HG03025 (cell line): ENCODE measurements around the gene RNU1-3.
"Not testable (repeated sequence)": the region's sequence is repeated elsewhere in the genome, so short reads cannot be mapped to it uniquely, and the experiment has no call there.

Source experiments
- ATAC-seq: cut with Tn5 transposase; IDR thresholded peaks from one replicate; pipeline ENCODE4 v1.9.1; 2021; ENCODE audit warnings: mild to moderate bottlenecking, moderate library complexity; ENCODE audit not compliant: unreplicated experiment, low FRiP score

The RNU1-3 gene

DNA sequence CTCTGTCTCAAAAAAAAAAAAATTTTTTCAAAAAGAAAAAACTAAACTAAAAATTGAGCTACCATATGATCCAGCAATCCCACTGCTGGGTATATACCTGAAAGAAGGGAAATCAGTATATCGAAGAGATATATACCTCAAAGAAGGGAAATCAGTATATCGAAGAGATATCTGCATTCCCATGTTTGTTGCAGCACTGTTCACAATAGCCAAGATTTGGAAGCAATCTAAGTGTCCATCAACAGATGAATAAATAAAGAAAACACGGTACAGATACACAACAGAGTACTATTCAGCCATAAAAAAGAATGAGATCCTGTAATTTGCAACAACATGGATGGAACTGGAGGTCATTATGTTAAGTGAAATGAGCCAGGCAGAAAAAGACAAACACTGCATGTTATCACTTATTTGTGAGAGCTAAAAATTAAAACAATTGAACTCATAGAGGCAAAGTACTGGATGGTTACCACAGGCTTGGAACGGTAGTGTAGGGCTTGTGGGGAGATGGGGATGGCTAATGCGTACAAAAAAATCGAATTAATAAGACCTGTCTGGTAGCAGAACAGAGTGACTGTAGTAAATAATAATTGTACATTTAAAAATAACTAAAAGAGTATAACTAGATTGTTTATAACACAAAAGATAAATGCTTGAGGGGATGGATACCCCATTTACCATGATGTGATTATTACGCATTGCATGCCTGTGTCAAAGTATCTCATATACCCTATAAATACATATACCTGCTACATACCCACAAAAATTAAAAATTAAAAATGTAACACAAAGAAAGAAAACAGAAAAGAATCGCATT is 25.4 kb downstream of the RNU1-3 start:
- not testable (repeated sequence) for ATAC-seq

DNA sequence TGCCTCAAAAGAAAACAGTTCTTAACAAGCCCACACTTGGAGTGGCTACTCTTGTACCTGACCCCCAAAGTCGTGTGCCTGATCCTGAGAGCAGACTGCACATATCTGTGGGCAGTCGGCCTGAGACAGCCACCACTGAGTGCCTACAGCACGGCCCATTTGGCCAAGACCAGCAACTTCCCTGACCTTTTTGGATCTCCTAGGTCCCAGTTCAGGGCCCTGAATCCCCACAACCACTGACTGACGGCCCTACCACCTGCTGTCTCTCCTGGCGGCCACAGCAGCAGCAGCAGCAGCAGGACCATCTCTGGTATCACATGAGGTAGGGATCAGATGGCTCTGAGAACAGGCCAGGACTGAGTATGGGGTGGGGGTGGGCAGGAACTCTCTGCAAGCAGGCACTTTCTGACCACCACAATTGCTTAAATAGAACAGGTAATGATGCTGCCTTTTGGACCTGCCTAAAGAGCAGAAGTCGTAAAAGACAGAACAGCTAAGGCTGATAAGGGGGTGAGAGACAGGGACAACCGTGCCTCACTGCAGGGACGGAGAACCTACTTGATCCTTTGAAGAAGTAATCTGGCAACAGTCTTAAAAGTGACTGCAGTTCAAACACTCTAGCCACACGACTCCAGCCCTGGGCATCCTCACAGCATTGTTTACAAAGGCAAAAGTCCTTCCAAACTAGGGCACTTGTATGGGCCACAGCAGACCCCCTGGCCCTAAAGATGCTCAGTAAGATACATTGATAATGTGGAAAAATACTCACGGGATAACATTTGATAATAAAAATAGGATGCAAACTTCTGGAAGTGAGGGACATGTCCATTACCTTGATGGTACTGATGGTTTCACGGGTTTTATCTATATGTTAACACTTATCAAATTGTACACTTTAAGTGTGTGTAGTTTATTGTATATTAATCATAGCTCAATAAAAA is 27.4 kb downstream of the RNU1-3 start:
- ATAC-seq: not testable (repeated sequence)

DNA sequence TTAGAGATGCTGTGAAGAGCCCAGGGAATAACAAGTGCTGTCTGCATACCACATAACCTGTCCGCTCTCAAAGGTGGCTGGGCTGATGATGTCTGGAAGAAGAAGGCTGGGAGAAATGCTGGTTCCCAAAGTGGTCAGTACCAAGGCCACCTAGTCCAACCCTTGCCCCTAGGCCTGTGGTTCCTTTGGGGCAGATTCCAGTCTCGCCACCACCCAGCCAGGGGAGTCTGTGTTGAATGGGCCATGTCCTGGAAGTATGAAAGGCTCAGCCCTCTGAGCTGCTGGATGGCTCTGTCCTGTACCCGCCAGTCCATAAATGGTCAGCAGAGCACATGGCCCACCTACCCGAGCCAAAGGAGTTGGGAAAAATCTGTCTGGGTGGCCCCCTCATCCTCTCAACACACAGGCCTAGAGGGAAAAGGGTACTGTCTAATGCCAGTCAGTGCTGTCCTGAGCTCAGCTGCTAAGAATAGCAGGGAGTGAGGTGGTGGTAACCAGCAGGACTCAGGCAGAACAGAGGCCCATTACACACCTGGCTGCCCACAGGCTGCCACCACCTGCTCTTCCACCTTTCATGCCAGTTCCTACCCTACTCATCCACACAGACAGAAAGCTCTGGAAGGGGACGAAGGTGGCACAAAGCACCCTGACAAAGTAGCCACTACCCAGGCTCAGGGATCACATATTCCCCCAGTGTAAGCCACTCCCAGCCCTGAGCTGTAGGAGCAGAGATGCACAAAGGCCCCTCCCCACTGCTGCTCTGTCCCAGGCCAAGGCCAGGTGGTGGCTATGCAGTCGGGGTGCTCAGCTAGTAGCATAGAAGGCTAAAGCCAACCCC is 28.6 kb downstream of the RNU1-3 start:
- not testable (repeated sequence) for ATAC-seq

DNA sequence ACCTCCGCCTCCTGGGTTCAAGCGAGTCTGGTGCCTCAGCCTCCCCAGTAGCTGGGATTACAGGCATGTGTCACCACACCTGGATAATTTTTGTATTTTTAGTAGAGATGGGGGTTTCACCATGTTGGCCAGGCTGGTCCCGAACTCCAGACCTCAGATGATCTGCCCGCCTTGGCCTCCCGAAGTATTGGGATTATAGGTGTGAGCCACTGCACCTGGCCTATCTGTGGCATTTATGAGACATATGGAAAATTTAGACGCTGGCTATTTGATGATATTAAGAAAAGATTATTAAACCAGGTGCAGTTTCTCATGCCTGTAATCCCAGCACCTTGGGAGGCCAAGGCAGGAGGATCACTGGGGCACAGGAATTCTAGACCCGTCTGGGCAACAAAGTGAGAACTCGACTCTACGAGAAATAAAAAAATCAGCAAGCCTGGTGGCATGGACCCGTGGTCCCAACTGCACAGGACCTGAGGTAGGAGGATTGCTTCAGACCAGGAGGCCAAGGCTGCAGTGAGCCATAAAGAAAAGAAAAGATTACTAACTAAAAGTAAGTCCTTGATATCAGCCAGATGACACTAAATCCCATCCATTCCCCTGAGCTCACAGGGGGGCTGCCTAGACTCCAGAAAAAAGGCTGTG is 30.1 kb downstream of the RNU1-3 start:
- not testable (repeated sequence) for ATAC-seq

DNA sequence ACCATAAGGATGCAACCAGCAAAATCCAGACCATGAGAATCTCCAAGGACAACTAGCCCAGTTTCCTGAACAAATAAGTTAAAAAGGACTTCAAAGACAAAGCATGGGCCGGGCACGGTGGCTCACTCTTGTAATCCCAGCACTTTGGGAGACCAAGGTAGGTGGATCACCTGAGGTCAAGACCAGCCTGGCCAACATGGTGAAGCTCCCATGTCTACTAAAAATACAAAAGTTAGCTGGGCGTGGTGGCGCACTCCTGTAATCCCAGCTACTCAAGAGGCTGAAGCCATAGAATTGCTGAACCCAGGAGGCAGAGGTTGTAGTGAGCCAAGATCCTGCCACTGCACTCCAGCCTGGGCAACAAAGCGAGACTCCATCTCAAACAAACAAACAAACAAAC is 30.8 kb downstream of the RNU1-3 start:
- not testable (repeated sequence) for ATAC-seq

DNA sequence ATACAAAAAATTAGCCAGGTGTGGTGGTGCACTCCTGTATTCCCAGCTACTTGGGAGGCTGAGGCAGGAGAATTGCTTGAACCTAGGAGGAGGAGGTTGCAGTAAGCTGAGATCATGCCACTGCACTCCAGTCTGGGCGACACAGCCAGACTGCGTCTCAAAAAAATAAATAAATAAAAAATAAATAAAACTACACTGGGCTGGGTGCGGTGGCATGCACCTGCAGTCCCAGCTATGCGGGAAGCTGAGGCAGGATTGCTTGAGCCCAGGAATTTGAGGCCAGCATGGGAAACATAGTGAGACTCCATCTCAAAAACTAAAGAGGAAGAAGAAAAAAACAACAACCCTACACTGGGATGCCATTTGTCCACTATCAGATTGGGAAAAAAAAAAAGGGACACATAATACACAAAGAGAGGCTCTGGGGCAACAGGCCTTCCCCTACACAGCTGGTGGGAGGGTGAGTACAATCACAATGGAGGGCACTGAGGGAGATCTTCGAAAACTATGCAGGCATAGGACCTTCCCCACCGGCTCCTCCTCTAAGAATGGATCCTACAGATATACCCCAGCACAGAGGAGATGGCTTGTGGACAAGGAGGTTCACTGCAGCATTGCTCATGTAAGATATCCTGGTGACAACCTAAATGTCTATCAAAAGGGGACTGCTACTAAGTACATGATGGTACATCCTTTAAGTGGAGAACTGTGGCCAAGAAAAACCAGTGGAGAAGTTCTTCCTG is 33.0 kb downstream of the RNU1-3 start:
- not testable (repeated sequence) for ATAC-seq

DNA sequence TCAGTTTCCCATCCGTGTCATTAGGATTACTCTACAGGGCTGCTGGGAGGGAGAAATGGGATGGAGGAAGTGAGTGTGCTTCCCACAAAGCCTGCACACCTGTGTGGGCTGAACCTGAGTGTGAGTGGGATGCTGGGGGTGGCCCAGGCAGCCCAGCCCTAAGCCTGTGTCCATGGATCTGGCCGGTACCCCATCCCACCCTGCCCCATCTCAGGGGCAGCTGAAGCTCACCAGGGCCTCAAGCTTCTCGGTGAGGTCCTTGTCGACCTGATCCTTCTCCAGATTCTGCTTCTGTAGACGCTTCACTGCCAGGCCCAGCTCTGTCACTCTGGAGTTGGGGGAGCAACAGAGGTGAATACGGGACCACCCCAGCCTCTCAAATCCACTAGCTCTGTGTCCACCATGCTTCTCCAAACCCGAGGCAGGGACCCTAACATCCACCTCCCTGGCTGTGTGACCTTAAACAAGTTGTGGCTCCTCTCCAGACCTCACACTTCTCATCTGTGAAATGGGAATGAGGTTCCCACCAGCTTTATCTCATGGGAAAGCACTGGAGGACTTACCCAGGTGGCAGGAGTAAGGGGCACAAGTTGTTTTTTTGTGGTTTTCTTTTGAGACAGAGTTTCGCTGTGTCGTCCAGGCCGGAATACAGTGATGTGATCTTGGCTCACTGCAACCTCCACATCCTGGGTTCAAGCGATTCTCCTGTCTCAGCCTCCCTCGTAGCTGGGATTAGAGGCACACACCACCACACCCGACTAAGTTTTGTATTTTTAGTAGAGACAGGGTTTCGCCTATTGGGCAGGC is 34.5 kb downstream of the RNU1-3 start:
- not testable (repeated sequence) for ATAC-seq

DNA sequence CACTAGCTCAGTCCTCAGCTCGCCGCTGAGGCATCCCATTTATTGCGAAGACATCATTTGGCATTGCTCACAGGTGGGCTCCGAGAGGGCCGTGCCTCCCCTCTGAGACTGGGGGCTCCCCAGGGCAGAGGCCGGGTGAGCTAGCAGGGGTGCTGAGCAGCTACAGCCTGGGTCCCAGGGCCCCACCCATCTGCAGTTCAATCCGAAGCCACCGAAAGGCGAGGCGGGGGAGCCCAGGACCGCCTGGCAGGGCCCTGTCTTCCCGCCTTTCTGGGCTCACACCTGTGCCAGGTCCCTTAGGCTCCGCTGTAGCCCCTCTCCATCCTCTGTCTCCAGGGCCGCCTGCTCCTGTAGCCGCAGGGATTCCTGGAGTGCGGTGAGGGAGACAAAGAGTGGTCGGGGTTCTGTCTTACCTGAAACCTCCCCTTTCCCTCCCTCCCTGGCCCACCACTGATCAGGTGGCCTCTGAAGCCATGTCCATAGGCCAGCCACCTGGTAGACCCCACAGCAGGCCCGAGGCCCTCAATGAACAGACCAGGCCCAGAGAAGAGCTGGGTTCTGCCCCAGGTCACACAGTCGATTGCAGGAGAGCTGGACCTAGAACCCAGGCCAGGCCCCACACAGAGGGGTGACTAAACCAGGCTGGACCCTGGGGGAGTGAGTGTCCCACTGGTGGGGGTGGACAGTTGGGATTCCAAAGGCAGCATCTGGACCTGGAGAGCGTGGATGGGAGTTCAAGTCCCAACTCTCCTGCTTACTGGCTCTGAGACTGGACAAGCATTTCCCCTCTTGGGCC is 35.3 kb downstream of the RNU1-3 start:
- no peak for ATAC-seq

DNA sequence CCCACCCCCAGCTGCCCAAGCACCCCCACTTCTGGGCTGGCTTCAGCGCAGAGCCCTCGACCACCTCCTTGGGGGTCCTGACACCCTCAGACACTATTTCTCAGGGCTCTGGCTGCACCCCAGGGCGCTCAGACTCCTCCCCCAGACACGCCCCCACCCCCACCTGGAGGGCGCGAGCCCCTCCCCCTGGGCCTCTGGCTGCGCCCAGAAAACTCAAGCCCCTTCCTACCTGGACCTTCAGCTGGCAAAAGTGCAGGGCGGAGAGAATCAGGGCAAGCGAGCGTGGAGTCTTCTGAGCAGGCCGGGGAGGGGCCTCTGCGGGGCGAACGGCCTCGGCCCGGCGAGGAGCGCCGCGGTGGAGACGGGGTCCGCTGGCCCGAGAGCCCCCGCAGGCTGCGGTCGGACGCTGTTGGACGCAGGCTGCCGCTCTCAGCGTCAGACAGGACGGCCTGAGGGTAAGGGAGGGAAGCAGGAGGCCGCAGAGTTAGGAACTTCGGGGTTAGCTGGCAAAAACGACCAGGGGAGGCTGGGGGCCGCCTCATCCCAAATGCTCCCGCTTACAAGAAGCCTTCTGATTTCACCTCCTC is 36.0 kb downstream of the RNU1-3 start:
- ATAC-seq: no peak

DNA sequence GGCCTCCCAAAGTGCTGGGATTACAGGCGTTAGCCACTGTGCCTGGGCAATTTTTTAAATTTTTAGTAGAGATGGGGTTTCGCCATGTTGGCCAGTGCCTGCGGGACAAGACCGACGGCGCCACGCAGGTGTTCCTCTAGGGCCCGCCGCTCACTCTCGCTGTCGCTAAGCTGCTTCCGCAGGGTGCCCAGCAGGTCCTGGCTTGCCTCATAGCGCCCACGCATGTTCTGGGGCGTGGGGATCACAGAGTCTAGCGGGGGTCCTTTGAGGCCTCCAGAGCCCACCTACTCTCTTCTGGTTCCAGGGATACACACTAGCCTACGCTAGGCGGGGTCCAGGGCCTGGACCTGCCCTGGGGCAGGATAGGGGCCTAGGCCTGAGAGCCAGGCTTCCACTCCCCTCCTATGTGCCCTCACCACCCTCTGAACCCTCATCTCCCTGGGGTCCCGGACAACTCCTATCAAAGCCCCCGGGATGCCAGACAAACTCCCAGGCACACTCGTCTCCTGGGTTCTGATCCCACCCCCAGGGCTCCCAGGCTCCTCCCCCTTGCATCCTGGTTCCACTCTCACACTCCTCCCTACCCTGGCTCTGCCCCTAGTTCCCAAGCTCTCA is 36.7 kb downstream of the RNU1-3 start:
- ATAC-seq: not testable (repeated sequence)

DNA sequence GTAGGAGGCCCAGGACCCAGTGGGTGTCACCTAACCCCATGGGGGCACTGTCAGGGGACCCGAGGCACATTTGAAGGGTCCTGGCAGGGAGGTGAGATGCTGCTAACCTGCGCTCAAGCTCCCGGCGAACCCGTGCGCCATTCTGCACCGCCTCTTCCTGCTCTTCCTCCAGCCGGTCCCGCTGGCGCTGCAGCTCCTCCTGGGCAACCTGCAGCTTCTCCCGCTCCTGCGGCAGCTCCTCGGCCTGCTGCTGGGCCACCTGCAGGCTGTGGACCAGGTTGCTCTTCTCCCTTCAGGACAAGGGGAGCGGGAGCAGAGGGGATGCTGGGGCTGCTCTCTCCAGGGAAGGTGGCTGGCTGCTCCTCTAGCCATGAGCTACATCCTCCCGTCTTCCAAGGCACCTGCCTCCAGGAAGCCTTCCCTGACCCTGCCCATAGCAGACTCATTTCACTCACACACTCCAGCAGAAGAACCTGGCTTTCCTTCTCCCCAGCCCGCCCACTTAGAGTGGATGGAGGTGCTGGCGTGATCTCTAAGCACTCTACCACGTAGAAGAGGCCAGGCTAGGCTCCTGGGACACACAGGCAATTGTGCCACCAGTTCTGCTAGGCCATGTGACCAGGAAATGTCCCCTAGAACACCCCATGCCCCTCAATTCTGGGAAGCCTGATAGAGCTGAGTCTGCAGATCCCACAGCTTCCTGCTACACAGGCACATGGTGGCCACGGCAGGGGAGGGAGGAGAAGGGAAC is 38.2 kb downstream of the RNU1-3 start:
- no peak for ATAC-seq

DNA sequence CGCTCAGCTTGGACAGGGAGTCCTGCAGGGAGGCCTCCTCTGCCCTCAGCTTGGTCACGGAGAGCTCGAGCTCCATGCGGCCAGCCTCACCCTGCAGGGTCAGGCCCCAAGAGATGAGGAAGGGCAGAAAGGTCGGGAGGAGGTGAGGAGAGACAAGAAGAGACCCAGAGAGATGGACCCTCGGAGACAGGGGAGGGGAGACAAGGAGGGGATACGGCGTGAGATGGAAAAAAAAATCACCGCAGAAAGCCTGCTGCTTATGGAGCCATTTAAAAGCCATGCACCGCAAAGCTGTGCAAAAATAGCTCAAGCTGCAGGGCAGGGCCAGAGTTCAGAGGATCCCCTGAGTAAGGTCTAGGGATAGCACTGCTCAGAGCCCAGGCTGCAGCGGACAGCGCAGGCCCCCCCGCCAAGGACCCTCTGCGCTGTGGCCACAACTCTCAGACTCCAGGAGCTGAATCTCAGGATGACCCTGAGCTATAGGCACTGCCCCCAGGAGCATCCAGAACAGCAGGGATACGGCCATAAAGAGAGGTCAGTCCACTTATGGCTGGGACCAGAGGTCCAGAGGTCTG is 40.3 kb downstream of the RNU1-3 start:
- not testable (repeated sequence) for ATAC-seq

DNA sequence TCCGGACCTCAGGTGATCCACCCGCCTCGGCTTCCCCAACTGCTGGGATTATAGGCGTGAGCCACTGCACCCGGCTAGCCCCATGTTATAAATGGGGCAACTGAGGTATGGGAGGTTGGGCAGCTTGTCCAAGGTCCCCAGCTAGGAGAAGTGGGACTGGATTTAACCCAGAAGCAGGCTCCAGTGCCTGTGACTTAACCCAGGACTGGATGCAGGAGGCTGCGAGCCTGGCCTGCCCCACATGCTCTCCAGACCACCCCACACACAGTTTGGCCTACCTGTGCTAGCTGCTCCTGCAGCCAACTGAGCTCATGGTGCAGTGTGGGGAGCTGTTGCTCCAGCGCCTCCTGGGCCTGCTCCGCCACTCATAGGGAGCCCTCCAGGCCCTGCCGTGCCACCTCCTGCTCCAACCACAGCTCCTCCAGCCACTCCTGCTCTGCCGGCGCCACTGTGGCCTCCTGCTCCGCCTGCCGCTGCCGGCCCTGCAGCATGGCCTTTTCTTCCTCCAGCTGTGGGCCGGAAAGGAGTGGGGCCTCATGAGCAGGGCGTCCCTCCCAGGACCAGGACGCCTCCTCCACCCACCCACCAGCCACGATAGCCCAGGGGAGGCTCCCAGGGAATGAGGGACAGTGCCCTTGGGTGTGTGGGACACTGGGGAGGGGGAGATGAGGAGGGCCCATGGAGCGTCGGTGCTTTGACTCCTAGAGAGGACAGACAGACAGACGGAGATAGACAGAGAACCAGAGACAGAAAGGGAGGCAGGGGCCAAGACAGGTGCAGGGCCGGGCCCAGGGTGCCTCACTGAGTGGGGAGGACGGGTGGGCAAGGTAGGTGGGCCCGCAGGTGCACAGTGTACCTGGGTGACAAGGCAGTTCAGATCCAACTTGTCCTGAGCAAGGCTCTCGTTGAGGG is 41.0 kb downstream of the RNU1-3 start:
- no peak for ATAC-seq

DNA sequence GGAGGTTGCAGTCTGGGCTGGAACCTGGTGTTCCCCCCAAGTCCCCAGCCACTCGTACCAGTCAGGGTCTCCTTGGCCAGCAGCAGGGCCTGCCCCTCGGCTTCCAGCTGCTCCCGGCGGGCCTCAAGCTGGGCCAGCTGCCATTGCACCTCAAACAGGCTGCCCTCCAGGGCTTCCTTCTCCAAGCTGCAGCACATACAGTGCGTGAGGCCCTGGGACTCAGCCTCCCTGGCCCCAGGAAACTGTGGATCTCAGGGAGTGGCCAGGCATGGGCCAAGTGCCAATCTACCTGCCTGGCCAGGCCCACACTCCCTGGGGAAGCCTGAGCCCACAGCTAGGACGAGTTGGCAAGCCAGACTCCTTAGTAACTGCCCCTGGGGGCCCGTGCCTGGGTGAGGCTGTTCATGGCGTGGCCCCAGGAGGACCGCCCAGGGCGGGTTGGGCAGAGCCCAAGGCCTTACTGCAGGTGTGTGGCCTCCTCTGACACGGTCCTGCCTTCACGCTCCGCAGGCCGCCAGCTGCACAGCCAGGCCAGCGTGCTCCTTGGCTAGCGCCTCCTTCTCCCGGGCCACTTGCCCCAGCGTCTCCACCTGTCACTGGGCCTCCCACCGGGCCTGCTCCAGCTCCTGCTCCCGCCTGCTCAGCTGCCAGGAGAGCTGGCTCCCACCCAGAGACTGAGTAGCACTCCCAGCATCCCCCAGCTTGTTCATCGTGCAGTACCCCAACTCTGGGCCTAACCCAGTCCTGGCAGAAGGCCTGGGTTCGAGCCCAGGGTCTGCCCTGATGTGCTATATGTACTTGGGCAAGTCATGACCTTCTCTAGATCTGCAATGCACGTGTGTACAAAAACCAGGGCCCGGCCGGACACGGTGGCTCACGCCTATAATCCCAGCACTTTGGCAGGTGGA is 42.7 kb downstream of the RNU1-3 start:
- ATAC-seq: not testable (repeated sequence)
